ENCODE data around the gene NMT1. TPM values are rescaled to one million over a fixed set of nuclear protein-coding genes. Genes with fewer than 3 reads are reported as not detected.

Gene NMT1
- total RNA-seq = 87.2 TPM
- 10 to 100 TPM; 34.6 to 72.0 (median 53.8) TPM for polyA plus RNA-seq

GRCh38 chr17:45060797-45061605 is at the start of gene NMT1:
TSS of gene NMT1 (plus strand) at chr17:45061317. CDS start at chr17:45061330, 13 bp downstream.
- DNase-seq (peak; percentile 95 to 99 (median 99)), ATAC-seq (ENCODE audit: low read depth in 2 of 2) (peak; percentile 89 to 91)
- no peaks in the 10 kb centered on the region for H3K9me3 Mint-ChIP-seq
- Histone ChIP-seq H3K27ac (ENCODE audit: insufficient read depth, low read length, poor library complexity, severe bottlenecking) (peak within 1 kb of the TSS; percentile 90), H3K4me3 (ENCODE audit: low read depth, low read length) (peak within 1 kb of the TSS; percentile 94), H3K4me1 (ENCODE audit: control insufficient read depth, insufficient read depth, low read length, poor library complexity, severe bottlenecking) (peaks cover 31% of the 10 kb centered on the region), H3K27me3 (ENCODE audit: control insufficient read depth, insufficient read depth, low read length) (no peaks in the 10 kb centered on the region), H3K36me3 (ENCODE audit: control insufficient read depth, insufficient read depth, low read length) (no peaks in the 10 kb centered on the region), H3K9me3 (ENCODE audit: control insufficient read depth in 2 of 2, low read length in 2 of 2) (no peaks in the 10 kb centered on the region)
- H3K27me3 Mint-ChIP-seq = no peaks in the 10 kb centered on the region
- H3K36me3 Mint-ChIP-seq = no peaks in the 10 kb centered on the region
- H3K27ac Mint-ChIP-seq = peak within 1 kb of the TSS; percentile 97 to 98 (median 98)
- H3K4me1 Mint-ChIP-seq = peaks cover 0 to 65% (median 40%) of the 10 kb centered on the region in 4 donors
- H3K4me3 Mint-ChIP-seq = peak within 1 kb of the TSS; percentile 92 to 100 (median 99)

- H3K27me3 ChIP-seq (ENCODE audit: control insufficient read depth, insufficient read depth, low read length) = no peaks in the 10 kb centered on the region
- no peak overlapping the region for H3K27ac ChIP-seq (ENCODE audit: insufficient read depth, low read length, poor library complexity, severe bottlenecking)
- no peaks in the 10 kb centered on the region for H3K36me3 Mint-ChIP-seq
- no peak for ATAC-seq (ENCODE audit: low read depth in 2 of 2)
- no peaks in the 10 kb centered on the region for H3K9me3 Mint-ChIP-seq
- peaks cover 33% of the 10 kb centered on the region for H3K27me3 Mint-ChIP-seq
- peaks cover 0 to 1% (median 0%) of the 10 kb centered on the region in 4 donors for H3K4me1 Mint-ChIP-seq
- H3K27ac Mint-ChIP-seq = no peak overlapping the region
- no peak overlapping the region for H3K4me3 ChIP-seq (ENCODE audit: low read depth, low read length)
- no peaks in the 10 kb centered on the region for H3K4me1 ChIP-seq (ENCODE audit: control insufficient read depth, insufficient read depth, low read length, poor library complexity, severe bottlenecking)
- DNase-seq = no peak
- H3K4me3 Mint-ChIP-seq = no peak overlapping the region
- no peaks in the 10 kb centered on the region for H3K36me3 ChIP-seq (ENCODE audit: control insufficient read depth, insufficient read depth, low read length)
- H3K9me3 ChIP-seq (ENCODE audit: control insufficient read depth in 2 of 2, low read length in 2 of 2) = no peaks in the 10 kb centered on the region
These were observed 49.4 kb upstream of the NMT1 start for GRCh38 chr17:45011767-45012166.

GRCh38 chr17:45013021-45013997 is 47.8 kb upstream of the NMT1 start:
- no peak overlapping the region for H3K27ac Mint-ChIP-seq
- Histone ChIP-seq H3K36me3 (ENCODE audit: control insufficient read depth, insufficient read depth, low read length) (no peaks in the 10 kb centered on the region), H3K27ac (ENCODE audit: insufficient read depth, low read length, poor library complexity, severe bottlenecking) (no peak overlapping the region), H3K4me3 (ENCODE audit: low read depth, low read length) (no peak overlapping the region), H3K4me1 (ENCODE audit: control insufficient read depth, insufficient read depth, low read length, poor library complexity, severe bottlenecking) (peaks cover under 1% of the 10 kb centered on the region), H3K9me3 (ENCODE audit: control insufficient read depth in 2 of 2, low read length in 2 of 2) (no peaks in the 10 kb centered on the region), H3K27me3 (ENCODE audit: control insufficient read depth, insufficient read depth, low read length) (peaks cover 5% of the 10 kb centered on the region)
- peaks cover 44% of the 10 kb centered on the region for H3K27me3 Mint-ChIP-seq
- no peaks in the 10 kb centered on the region for H3K9me3 Mint-ChIP-seq
- no peaks in the 10 kb centered on the region for H3K36me3 Mint-ChIP-seq
- ATAC-seq (ENCODE audit: low read depth in 2 of 2) = no peak
- no peak overlapping the region for H3K4me3 Mint-ChIP-seq
- no peak for DNase-seq
- peaks cover 0 to 4% (median 2%) of the 10 kb centered on the region in 4 donors for H3K4me1 Mint-ChIP-seq

- Histone ChIP-seq H3K36me3 (ENCODE audit: control insufficient read depth, insufficient read depth, low read length) (no peaks in the 10 kb centered on the region), H3K27ac (ENCODE audit: insufficient read depth, low read length, poor library complexity, severe bottlenecking) (no peak overlapping the region), H3K27me3 (ENCODE audit: control insufficient read depth, insufficient read depth, low read length) (peaks cover 12% of the 10 kb centered on the region), H3K9me3 (ENCODE audit: control insufficient read depth in 2 of 2, low read length in 2 of 2) (no peaks in the 10 kb centered on the region), H3K4me3 (ENCODE audit: low read depth, low read length) (no peak overlapping the region), H3K4me1 (ENCODE audit: control insufficient read depth, insufficient read depth, low read length, poor library complexity, severe bottlenecking) (peaks cover 16% of the 10 kb centered on the region)
- Mint-ChIP-seq H3K27ac (no peak overlapping the region), H3K27me3 (peaks cover 62% of the 10 kb centered on the region), H3K36me3 (no peaks in the 10 kb centered on the region), H3K9me3 (peaks cover 0 to 1% (median 0%) of the 10 kb centered on the region in 7 donors), H3K4me3 (no peak overlapping the region), H3K4me1 (peaks cover 0 to 25% (median 16%) of the 10 kb centered on the region in 4 donors)
- DNase-seq (no peak), ATAC-seq (ENCODE audit: low read depth in 2 of 2) (no peak)
These were observed 44.9 kb upstream of the NMT1 start for GRCh38 chr17:45016237-45016636.

- Mint-ChIP-seq H3K4me1 (peaks cover 0 to 30% (median 19%) of the 10 kb centered on the region in 4 donors), H3K4me3 (peak overlapping the region in 1 of 4 donors; percentile 76), H3K9me3 (peaks cover 0 to 1% (median 0%) of the 10 kb centered on the region in 7 donors), H3K27ac (no peak overlapping the region), H3K36me3 (no peaks in the 10 kb centered on the region), H3K27me3 (peaks cover 64% of the 10 kb centered on the region)
- H3K36me3 ChIP-seq (ENCODE audit: control insufficient read depth, insufficient read depth, low read length) = no peaks in the 10 kb centered on the region
- H3K9me3 ChIP-seq (ENCODE audit: control insufficient read depth in 2 of 2, low read length in 2 of 2) = no peaks in the 10 kb centered on the region
- H3K4me3 ChIP-seq (ENCODE audit: low read depth, low read length) = no peak overlapping the region
- ATAC-seq (ENCODE audit: low read depth in 2 of 2) = no peak
- H3K4me1 ChIP-seq (ENCODE audit: control insufficient read depth, insufficient read depth, low read length, poor library complexity, severe bottlenecking) = peaks cover 22% of the 10 kb centered on the region
- peaks cover 13% of the 10 kb centered on the region for H3K27me3 ChIP-seq (ENCODE audit: control insufficient read depth, insufficient read depth, low read length)
- no peak for DNase-seq
- H3K27ac ChIP-seq (ENCODE audit: insufficient read depth, low read length, poor library complexity, severe bottlenecking) = no peak overlapping the region
These were observed 44.3 kb upstream of the NMT1 start for GRCh38 chr17:45016823-45017222.

- Histone ChIP-seq H3K27me3 (ENCODE audit: control insufficient read depth, insufficient read depth, low read length) (peaks cover 13% of the 10 kb centered on the region), H3K9me3 (ENCODE audit: control insufficient read depth in 2 of 2, low read length in 2 of 2) (no peaks in the 10 kb centered on the region), H3K36me3 (ENCODE audit: control insufficient read depth, insufficient read depth, low read length) (no peaks in the 10 kb centered on the region), H3K4me3 (ENCODE audit: low read depth, low read length) (no peak overlapping the region), H3K27ac (ENCODE audit: insufficient read depth, low read length, poor library complexity, severe bottlenecking) (no peak overlapping the region), H3K4me1 (ENCODE audit: control insufficient read depth, insufficient read depth, low read length, poor library complexity, severe bottlenecking) (peaks cover 26% of the 10 kb centered on the region)
- H3K27ac Mint-ChIP-seq = peak overlapping the region in 2 of 3 donors; percentile 55 to 58
- peaks cover 63% of the 10 kb centered on the region for H3K27me3 Mint-ChIP-seq
- H3K9me3 Mint-ChIP-seq = peaks cover 0 to 1% (median 0%) of the 10 kb centered on the region in 7 donors
- peak overlapping the region; percentile 33 to 92 (median 88) for H3K4me3 Mint-ChIP-seq
- H3K4me1 Mint-ChIP-seq = peaks cover 0 to 30% (median 19%) of the 10 kb centered on the region in 4 donors
- DNase-seq = no peak
- H3K36me3 Mint-ChIP-seq = no peaks in the 10 kb centered on the region
- ATAC-seq (ENCODE audit: low read depth in 2 of 2) = no peak
These were observed 42.6 kb upstream of the NMT1 start for GRCh38 chr17:45018514-45018847.

- peaks cover 13% of the 10 kb centered on the region for H3K27me3 ChIP-seq (ENCODE audit: control insufficient read depth, insufficient read depth, low read length)
- peak overlapping the region in 2 of 3 donors; percentile 55 to 58 for H3K27ac Mint-ChIP-seq
These were observed 42.0 kb upstream of the NMT1 start for GRCh38 chr17:45018848-45019711.

More at GRCh38 chr17:45018848-45019711, 42.0 kb upstream of the NMT1 start:
- peak overlapping the region; percentile 33 to 92 (median 88) for H3K4me3 Mint-ChIP-seq
- H3K9me3 Mint-ChIP-seq = peaks cover 0 to 1% (median 0%) of the 10 kb centered on the region in 7 donors
- peak in 2 of 3 donors; percentile 22 to 46 for DNase-seq
- Histone ChIP-seq H3K4me3 (ENCODE audit: low read depth, low read length) (no peak overlapping the region), H3K9me3 (ENCODE audit: control insufficient read depth in 2 of 2, low read length in 2 of 2) (no peaks in the 10 kb centered on the region), H3K36me3 (ENCODE audit: control insufficient read depth, insufficient read depth, low read length) (no peaks in the 10 kb centered on the region), H3K27ac (ENCODE audit: insufficient read depth, low read length, poor library complexity, severe bottlenecking) (no peak overlapping the region), H3K4me1 (ENCODE audit: control insufficient read depth, insufficient read depth, low read length, poor library complexity, severe bottlenecking) (peaks cover 26% of the 10 kb centered on the region)
- H3K36me3 Mint-ChIP-seq = no peaks in the 10 kb centered on the region
- H3K4me1 Mint-ChIP-seq = peaks cover 0 to 30% (median 19%) of the 10 kb centered on the region in 4 donors
- peaks cover 63% of the 10 kb centered on the region for H3K27me3 Mint-ChIP-seq
- peak; percentile 53 to 57 for ATAC-seq (ENCODE audit: low read depth in 2 of 2)

All from CD4-positive, CD25-positive, alpha-beta regulatory T cell (primary cell).